Lung (tissue), 12 donors: Measurements from ENCODE around the gene FXYD2. TPM values are rescaled to one million over a fixed set of nuclear protein-coding genes. Genes with fewer than 3 reads are reported as not detected.

Experiments
- ATAC-seq: fragments of 200-7000 bp; cut with Tn5 transposase; one replicate; pipeline ENCODE4 v1.9.1; 2020; ENCODE audit warnings: moderate number of reproducible peaks; ENCODE audit not compliant: insufficient read depth, low FRiP score
- DNase-seq, 3 donors: peaks; one replicate each; pipeline ENCODE4 v3.0.0-alpha.2; 2013 to 2017
- H3K27ac ChIP-seq, 2 donors: one replicate each; pipeline ENCODE4 v1.5.1; 2013; ENCODE audit warnings: mild to moderate bottlenecking in 2 of 2, moderate library complexity in 2 of 2, control low read depth in 1 of 2, inconsistent platforms in 1 of 2, low read depth in 1 of 2, low read length in 1 of 2
- H3K27me3 ChIP-seq, 3 donors: one replicate each; pipeline ENCODE4 v1.5.1; 2013; ENCODE audit warnings: low read length in 2 of 3; ENCODE audit not compliant: control insufficient read depth in 3 of 3, insufficient read depth in 3 of 3
- H3K36me3 ChIP-seq, 4 donors: one replicate each; pipeline ENCODE4 v1.5.1; 2013; ENCODE audit warnings: low read length in 4 of 4, mild to moderate bottlenecking in 1 of 4, moderate library complexity in 1 of 4; ENCODE audit not compliant: control insufficient read depth in 4 of 4, insufficient read depth in 4 of 4
- H3K4me1 ChIP-seq, 5 donors: one replicate each; pipeline ENCODE4 v1.5.1; 2013; ENCODE audit warnings: low read length in 5 of 5, mild to moderate bottlenecking in 2 of 5, moderate library complexity in 1 of 5; ENCODE audit not compliant: control insufficient read depth in 5 of 5, insufficient read depth in 5 of 5
- H3K4me3 ChIP-seq: one replicate; pipeline ENCODE4 v1.5.1; 2013; ENCODE audit warnings: mild to moderate bottlenecking, control low read depth, moderate library complexity
- H3K9ac ChIP-seq, 2 donors: one replicate each; pipeline ENCODE4 v1.5.1; 2013; ENCODE audit warnings: low read length in 2 of 2, control low read depth in 1 of 2; ENCODE audit not compliant: insufficient read depth in 1 of 2
- H3K9me3 ChIP-seq, 4 donors: one replicate each; pipeline ENCODE4 v1.5.1; 2013; ENCODE audit warnings: low read length in 3 of 4, mild to moderate bottlenecking in 1 of 4, moderate library complexity in 1 of 4; ENCODE audit not compliant: control insufficient read depth in 4 of 4, insufficient read depth in 3 of 4
- CTCF ChIP-seq: IDR thresholded peaks from 2 replicates; pipeline ENCODE4 v1.5.1; 2012; ENCODE audit warnings: mild to moderate bottlenecking; ENCODE audit errors: control extremely low read depth, extremely low read depth
- WGBS, 2 donors: extraction: QIAGEN DNeasy Blood & Tissue Kit; methylation state at CpG; one replicate each; pipeline ENCODE4 v1.1.7; 2013; 5-methylcytosine and 5-hydroxymethylcytosine counted together
- polyA plus RNA-seq, 2 donors: library from polyadenylated mRNA; stranded (reverse); fragments of 200-250 nt; gene quantifications; one replicate each; pipeline ENCODE4 v1.2.1, GENCODE V29; 2013
- total RNA-seq, 2 donors: library from RNA; depleted of rRNA in 1 of 2; stranded (reverse); fragments of >200 nt in 1 of 2; gene quantifications; one replicate each; pipeline ENCODE4 v1.2.1, GENCODE V29; 2014 to 2021
- donor health status: control.
- donor health status: control.
- donor health status: Bipolar disorder and iron deficiency.
- donor health status: healthy.
- donor health status: DM: yes; HTN: yes; CAD: no.

Gene FXYD2
- total and polyA plus RNA-seq, 4 donors: 1.6 to 6.9 (median 3.7) TPM

- Histone ChIP-seq H3K27me3 (no peaks in the 10 kb centered on the region), H3K9ac (peak overlapping the region in 1 of 2 donors; percentile 50), H3K9me3 (peaks cover 0 to 7% (median 2%) of the 10 kb centered on the region in 4 donors), H3K4me3 (no peak overlapping the region), H3K27ac (no peak overlapping the region), H3K4me1 (peaks cover 0 to 39% (median 13%) of the 10 kb centered on the region in 5 donors), H3K36me3 (peaks cover 0 to 5% (median 2%) of the 10 kb centered on the region in 4 donors)
- ATAC-seq (no peak), DNase-seq (peak in 1 of 3 donors; percentile 35)
- TF ChIP-seq CTCF: no peak
- WGBS, 2 donors: 69 to 72% methylated on average over 6 of the region's 6 CpGs
Observed at GRCh38 chr11:117849781-117850414, 25.4 kb upstream of the FXYD2 start.

- H3K4me1 ChIP-seq: peaks cover 0 to 5% (median 3%) of the 10 kb centered on the region in 5 donors
- peak; percentile 98 for TF ChIP-seq CTCF
- no peak overlapping the region for H3K4me3 ChIP-seq
- no peaks in the 10 kb centered on the region for H3K27me3 ChIP-seq
- H3K9me3 ChIP-seq: no peaks in the 10 kb centered on the region
- peaks cover 0 to 16% (median 10%) of the 10 kb centered on the region in 4 donors for H3K36me3 ChIP-seq
- 22 to 23% methylated on average over 9 of the region's 9 CpGs for WGBS, 2 donors
- H3K9ac ChIP-seq: no peak overlapping the region
- DNase-seq (peak; percentile 76 to 82 (median 76)), ATAC-seq (peak; percentile 74)
- H3K27ac ChIP-seq: no peak overlapping the region
Observed at GRCh38 chr11:117843666-117844484, 19.3 kb upstream of the FXYD2 start.

GRCh38 chr11:117842131-117842941 is 17.8 kb upstream of the FXYD2 start:
- H3K9me3 ChIP-seq: no peaks in the 10 kb centered on the region
- no peak for ATAC-seq
- no peak overlapping the region for H3K9ac ChIP-seq
- H3K27ac ChIP-seq: no peak overlapping the region
- WGBS, 2 donors: 46 to 72% methylated on average over 16 of the region's 16 CpGs
- no peak for TF ChIP-seq CTCF
- no peak for DNase-seq
- peaks cover 0 to 8% (median 4%) of the 10 kb centered on the region in 5 donors for H3K4me1 ChIP-seq
- no peak overlapping the region for H3K4me3 ChIP-seq
- no peaks in the 10 kb centered on the region for H3K27me3 ChIP-seq
- peaks cover 0 to 17% (median 14%) of the 10 kb centered on the region in 4 donors for H3K36me3 ChIP-seq
